Eye (tissue), 1 donor: ENCODE data around the gene QRFP.

Source experiments
- DNase-seq: peaks from one replicate; pipeline ENCODE4 v3.0.0-alpha.2; 2015

QRFP gene

DNA sequence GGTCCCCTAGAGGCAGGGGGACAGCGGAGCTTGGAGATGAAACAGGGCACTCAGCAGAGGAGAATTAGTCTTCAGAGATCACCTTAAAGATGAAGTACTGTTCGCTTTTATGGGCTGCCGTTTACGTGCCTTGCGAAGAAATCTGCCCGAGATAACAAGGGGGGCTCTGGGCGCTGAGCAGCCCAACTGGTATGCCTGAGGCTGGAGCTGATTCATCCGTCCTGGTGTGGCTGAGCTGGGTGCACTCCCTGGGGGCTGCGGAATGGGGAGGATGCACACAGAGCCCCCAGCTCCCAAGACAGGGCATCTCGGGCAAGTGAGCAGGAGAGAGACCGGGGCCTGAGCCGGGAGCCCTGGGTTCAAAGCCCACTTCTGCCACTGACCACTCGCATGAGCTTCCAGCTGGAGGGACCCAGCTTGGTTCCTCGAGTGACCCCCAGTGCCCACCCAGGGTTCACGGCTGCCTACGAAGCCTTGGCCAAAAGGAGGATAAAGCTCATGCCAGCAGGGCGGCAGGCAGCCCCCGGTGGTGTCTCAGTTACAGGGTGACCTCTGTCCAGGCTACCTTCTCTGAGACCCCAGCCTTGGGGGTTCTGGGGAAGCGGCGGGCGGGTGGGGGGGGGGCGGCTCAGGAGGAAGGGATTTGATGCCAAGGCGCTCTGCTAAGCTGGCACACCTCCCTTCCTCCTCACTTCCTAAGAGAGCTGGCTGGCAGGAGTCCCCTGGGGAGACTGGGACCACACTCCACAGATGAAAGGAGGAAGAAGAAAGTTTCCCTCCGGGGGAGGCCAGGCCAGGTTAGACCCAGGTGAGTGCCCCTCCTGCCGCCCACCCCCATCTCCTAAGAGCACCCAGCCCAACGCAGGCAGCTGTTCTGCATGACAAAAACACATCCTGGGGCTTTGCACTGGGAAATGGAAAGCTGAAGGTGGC, 36.8 kb upstream of the QRFP start:
- DNase-seq, result peak; percentile 65

DNA sequence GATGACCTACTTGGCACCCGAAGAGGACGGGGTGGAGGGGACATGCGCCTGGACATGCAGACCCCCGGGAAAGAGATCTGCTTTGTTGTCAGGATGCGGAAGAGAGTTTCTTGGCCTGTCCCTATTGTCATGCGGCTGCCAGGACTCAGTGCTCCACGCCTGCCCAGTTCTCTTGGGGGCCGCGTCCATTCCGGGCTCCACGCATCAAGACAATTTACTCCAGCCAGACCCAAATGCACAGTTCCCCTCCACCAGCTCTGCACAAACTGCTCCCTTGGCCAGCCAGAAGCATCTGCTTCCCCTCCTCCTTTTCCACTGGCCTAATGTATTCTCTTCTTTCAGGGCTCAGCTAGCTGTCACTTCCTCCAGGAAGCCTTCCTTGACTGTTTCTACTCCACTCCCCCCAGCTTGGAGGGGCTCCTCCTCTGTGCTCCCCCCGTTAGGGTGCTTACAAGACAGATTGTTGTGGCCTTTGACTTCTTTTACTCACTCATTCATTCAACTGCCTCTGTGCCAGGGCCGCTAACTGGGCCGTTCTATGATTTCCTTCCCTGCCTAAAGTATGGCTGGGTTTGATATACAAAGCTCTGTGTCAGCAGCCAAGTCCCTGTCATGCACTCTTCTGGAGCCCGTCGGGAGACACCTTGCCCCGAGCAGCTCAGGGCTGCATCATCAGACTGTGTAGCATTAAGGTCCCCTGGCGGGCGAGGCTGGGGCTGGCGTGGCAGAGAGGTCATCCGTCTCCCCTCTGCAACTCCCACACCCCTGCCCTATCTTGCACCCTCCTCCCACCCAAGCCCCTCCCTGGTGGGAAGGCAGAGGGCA, 35.9 kb upstream of the QRFP start:
- no peak for DNase-seq

DNA sequence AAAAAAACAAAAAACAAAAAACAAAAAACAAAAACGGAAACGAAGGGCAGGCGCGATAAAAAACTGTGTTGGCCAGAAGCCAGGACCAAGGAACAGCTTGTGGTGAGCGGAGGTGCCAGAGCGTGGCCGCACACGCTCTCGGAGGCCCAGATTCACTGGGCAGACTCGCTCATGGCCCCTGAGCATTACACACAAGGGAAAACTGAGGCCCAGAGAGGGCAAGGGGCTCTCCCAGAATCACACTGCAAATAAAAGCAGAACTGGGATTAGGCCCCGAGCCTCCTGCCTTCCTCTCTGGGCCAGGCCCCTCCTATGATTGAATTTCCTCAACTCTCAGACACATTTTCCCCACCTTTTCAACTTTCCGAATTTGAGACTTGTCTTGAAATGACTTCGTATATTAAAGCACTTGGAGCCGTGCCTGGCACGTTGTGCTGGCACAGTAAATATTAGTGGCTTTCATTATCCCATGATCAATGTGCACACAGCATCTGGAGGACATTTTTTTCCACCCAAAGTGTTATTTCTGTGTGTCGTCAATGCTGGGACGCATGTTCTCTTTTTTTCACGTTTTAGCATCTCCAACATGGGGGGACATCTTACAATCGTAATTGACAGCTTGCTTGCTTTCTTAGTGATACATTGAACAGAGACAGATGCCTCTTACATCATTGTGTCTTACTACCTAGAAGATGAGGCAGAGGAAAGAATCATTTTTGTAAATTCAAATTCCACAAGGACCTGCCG, 35.1 kb upstream of the QRFP start:
- DNase-seq, result no peak

DNA sequence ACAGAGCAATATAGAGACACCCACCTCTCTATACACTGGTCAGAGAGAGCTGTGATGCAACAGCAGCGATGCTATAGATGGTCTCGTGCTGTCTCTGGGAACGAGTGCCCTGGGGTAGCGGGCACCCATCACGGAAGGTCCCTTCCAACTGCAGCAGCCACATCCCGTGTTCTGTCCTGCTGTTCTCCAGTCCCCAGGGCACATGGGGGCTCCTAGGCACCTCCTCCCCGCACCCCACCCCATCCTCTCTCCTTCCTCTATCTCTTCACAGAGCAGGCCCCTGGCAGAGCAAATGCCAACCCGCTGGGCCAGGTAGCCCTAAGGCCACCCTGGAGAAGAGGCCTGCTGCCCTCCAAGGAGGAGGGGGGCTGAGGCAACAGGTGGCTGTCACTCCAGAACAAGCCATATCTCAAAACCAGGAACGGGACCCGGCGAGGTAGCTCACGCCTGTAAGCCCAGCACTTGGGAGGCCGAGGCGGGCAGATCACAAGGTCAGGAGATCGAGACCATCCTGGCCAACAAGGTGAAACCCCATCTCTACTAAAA, 34.3 kb upstream of the QRFP start:
- no peak for DNase-seq

DNA sequence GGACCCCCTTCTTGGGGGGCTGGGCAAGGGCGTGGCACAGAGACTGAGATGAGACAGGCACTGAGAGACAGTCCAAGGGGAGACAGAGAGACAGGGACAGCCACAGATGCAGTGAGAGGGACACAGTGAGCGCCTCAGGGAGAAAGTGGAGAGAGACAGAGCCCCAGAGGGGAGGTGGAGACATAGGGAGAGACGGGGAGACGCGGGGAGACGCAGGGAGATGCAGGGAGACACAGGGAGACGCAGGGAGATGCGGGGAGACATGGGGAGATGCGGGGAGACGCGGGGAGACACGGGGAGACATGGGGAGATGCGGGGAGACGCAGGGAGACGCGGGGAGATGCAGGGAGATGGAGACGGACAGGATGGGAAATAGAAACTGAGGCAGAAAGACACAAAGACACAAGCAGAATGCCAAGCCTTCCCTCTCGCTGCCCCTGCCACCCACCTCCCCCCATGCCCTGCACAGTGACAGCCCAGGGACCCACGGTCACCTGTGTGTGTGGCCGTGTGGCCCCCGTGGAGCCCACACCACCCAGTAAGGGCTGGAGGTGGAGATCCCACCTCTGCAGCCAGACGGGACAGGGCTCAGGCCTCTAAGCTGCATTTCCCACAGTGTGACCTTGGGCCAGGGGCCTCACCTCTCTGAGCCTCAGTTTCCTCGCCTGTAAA, 33.7 kb upstream of the QRFP start:
- no peak for DNase-seq

DNA sequence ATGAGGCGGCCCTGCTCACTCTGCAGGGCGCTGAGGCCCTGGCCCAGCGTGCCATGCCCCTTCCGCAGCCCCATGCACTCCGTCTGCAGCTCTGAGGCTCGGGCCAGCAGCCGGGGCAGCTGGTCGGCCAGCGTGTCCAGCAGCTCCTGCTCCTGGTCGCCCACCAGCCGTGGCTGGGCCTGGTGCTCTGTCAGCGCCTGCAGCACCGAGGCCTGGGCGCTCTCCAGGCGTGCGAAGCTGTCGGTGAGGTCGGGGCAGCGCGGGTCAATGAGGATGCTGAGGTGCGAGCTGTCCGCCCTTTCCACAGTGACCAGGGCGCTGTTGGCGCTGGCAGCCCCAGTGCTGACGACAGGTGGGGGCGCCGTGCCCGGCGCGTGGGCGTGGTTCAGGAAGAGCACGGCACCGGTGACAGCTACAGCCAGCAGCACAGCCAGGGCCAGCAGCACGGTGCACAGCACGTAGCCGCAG, 33.0 kb upstream of the QRFP start:
- DNase-seq, result no peak

DNA sequence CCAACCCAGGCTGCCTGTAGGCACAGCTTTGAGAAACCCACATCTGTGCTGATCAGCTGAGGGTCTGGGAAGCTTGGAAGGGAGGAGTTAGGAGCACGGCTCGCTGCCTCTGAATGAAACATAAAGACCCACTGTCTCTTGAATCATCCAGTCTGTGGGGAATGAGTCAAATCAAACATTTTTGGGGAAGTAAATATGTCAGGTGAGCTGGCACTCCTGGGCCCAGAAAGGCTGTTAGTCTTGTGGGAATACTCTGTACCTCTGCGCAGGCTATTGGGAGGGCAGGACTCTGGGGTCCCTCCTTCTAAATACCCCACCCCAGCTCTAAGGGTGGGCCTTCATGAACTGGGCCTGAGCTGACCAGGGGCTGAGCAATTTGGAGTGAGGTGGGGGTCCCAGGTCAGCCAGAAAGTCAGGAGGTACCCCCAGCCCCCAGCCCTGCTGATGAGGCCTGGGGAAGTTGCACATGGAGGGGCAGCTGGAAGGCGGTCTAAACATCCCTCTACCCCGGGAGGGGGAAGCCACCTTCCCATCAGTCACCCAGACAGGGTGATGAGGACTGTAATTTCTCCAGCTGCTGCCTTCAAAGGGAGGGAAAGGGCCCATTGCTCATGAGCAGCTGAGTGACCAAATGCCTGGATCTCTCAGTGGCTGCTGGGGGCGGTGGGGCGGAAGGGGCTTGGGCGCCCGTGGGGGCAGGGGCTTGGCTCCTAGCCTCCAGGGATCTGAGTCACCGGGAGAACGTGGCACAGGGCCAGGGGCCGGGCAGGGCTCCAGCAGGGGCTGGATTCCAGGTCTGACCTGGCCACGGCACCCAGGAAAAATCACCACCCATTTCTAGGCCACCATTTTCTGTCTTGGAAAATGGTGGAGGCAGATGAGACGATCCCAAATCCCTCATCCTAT, 31.6 kb upstream of the QRFP start:
- peak; percentile 82 for DNase-seq

DNA sequence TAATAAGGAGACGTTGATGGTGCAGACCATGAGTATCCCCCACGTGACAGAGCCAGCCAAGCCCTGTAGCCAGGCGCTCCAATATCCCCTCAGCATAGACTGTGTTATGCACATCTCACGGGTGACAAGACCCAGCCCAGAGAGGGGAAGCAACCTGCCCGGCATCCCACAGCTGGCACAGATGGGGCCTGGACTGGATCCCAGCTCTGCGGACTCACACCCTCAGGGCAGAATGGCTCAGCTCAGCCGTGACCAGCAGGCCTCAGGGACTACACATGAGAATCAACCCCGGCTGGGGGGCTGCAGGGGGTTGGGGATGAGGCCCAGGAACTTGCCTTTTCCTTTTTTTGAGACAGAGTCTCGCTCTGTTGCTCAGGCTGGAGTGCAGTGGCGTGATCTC, 30.7 kb upstream of the QRFP start:
- no peak for DNase-seq

DNA sequence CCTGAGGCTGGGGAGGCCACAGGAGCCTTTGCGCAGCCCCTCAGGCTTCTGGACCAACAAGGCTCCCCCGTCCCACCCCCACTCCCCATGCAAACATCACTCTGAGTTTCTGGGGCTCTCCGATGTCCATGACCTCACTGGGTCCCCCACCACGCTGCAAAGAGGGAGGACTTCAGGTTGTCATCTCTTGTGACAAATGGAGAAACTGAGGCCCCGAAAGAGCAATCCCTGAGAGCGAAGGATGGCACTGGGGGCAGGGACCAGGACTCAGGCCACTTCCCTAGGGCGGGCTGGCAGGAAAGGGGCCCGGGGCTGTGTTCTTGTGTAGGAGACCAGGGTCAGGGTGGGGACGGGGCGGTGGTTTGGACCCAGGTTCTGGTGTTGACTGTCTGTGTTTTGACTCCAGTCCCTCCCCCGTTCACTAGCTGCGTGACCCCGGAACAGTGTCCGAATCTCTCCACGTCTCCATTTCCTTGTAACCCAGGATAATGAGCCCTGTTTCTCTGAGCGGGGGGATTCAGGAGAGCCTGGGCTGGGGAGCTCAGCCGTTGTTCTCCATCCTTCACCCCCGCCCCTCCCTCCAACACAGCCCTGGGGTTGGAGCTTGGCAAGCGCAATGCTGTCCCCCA, 28.6 kb upstream of the QRFP start:
- DNase-seq, result no peak

DNA sequence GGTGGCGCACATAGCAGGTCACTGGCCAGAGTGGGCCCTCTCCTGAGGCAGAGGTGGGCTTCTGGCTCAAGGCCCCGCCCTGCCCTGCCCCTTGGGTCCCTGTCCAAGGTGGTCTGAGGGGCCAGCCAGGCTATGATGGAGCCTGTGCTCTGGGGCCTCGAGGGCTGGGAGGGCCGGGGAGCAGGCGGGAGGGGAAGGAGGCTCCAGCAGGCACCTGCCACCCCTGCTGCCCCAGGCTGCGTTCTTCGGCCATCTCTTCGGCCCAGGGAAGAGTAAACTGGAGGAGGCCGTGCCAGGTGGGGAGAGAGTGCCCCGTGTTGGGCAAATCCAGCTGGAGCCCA, 27.8 kb upstream of the QRFP start:
- DNase-seq, result no peak

DNA sequence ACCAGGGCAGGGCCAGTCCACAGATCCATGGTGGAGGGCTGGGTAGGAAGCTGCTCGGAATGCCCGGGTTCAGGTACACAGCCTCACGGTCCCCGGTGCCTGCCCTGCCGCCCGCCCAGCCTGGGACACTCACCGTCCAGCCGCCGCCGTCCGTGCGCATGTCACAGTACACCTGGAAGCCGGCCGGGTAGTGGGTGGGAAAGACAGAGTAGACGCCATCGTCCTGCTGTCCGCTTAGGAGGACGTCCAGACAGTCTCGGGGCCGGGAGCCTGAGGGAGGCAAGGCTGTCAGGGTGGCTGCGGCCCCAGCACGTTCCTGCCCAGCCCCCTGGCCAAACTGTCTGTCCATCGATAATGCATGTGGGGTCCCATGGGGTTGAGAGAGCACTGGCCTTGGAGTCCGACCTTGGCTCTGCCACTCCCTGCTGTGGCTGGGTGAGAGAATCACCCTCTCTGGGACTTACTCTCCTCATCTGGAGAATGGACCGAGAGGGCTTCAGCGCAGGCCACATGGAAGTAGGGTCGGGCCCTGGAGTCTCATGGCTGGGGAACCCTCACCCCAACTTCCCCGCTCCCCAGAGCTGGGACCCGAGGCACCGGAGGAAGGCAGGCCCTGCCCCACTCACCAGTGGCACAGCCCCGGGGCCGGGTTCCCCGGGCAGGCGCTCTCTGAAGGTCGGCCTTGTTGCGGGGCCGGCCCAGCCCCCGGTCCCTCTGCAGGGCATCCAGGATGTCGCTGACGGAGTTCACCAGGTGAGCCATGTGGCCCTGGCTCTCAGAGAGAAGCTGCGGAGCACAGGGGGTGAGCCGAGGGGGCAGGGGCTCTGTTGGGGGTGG, 27.2 kb upstream of the QRFP start:
- no peak for DNase-seq

DNA sequence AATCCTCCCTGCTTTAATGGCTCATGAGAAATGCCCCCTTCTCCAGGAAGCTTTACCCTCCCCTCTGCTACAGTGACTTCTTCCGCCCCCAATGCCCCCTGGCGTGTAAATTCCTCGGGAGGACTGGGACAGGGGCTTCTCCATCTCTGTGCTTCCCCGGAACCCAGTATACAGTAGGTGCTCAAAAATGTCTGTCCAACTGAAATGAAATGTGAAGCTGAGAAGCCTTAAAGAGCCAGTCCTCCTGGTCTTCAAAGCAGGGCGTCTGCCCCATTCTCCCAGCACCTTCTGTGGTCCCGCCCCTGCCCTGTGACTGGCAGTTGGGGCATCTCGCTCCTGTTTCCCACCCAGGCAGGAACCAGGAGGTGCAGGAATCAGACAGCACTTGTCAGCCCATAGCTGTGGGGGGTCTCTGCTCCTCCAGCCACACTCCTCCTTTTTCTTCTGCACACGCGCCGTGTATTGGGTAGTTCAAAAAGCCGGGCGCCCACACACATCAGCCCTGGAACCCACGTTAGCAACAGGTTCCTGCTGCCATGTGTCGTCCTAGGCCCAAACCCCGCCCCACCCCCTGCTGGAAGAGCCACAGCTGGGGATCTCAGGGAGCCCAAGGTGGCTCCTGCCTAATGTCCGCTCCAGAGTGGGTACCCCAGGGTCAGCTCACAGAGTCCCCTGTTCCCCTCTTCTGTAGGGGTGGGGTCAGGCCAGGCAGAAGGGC, 26.4 kb upstream of the QRFP start:
- DNase-seq, result no peak

DNA sequence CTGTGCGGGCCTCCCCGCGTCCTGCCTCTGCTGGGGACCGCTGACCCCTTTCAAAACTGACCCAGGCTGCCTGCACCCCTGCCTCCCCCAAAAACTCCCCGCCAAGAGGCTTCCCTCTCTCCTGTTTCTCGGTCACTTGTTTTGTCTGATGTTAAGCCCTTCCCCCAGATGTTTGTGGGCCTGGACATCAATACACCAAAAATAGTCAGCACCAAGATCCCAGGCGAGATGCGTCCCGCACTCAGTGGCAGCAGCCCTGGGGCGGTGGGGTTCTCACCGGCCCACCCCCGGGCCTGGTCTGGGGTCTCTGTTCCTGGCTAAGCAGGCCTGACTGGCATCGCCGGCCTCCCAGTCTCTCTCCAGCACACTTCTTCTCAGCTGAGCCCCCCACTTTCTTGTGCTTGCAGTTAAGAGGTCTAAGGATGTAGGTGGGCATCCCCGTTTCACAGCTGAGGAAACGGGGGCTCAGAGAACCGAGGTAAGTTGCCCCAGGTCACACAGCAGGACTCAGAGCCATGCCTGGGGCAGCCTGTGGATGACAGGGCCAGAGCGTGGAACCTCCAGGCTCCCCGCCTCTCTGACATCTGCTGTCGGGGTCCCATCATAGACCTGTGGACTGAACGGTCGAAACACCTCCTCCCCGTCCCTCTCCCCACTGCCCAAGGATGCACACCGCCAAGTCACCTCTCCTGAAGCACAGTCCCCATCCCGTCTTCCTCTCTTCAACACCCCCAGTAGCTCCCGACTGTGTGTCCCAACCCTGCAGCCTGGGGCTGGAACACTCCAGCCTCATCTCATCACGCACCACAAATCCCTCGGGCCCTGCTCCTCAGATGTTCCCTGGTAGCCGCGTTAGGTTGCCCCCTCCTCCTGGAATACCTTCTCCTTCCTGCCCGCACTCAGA, 25.6 kb upstream of the QRFP start:
- DNase-seq, result peak; percentile 52

DNA sequence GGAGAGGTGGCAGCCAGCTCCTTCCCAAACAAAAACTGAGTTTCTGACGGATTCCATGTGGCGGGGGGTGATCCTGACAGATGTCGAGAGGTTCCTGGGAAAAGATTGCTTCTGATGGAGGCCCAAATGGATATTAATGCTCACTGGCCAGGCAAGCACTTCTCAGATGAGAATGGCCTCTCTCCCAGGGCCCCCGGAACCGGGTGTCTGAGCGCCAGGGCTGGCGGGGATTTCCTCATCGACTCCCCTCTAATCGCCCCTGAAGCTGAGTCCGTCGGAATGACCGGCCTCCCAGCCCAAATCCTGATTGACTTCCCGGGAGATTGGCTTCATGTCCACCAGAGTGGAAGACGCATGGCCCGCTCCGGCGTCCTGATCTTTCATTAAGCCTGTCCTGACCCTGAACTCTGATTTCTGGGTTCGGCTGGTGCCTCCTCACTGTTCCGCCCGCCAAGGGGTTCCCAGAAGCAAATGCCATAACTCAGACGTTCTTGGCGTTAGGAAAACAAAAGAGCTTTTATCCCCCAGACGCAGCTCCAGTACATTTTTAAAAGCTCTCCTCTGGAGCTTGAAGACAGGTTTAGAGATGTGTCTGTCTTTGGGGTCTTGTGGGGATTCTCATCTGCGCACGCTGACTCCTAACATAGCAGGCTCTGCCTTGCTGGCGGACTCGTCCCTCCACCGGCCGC, 24.8 kb upstream of the QRFP start:
- DNase-seq, result peak; percentile 81

DNA sequence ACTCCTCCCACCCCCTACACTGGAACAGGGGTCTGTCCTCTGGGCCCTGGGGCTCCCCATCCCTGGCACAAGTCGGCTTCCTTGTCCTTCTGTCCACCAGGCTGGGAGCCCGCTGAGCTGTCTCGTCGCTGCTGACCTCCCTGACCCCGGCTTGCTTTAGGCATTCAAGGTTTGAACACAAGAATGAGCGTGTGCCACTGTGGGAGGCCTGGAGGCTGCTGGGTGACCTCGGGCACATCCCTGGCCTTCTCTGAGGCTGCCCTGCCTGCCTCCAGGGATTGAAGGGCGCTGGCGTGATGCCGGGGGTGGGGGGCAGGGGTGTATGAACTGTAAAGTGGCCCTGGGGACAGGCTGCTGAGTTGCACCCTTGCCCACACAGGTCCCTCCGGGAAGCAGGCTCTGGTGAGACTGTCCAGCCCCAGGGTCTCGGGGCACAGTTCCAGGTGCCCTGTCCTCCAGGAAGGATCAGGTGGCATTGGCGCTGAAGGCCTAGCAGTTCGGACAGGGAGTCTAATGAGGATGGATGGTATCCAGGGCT, 24.2 kb upstream of the QRFP start:
- no peak for DNase-seq

DNA sequence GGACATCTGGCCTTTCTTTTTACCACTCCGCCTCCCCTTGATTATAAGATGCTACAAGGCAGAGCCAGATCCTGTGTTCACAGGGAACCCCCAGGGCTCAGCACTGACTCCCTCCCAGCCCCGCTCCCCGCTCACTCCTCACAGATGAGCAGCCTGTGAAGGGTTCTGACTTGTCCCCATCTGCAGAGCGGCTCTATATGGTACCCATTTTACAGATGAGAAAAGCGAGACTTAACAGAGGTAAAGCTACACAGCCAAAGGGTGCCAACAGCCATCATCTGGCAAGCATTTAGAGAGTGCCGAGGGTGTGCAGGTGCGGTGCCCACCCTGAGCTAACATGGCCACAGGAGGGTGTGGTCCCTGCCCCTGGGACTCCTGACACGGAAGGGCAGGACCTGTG, 23.6 kb upstream of the QRFP start:
- DNase-seq, result no peak

DNA sequence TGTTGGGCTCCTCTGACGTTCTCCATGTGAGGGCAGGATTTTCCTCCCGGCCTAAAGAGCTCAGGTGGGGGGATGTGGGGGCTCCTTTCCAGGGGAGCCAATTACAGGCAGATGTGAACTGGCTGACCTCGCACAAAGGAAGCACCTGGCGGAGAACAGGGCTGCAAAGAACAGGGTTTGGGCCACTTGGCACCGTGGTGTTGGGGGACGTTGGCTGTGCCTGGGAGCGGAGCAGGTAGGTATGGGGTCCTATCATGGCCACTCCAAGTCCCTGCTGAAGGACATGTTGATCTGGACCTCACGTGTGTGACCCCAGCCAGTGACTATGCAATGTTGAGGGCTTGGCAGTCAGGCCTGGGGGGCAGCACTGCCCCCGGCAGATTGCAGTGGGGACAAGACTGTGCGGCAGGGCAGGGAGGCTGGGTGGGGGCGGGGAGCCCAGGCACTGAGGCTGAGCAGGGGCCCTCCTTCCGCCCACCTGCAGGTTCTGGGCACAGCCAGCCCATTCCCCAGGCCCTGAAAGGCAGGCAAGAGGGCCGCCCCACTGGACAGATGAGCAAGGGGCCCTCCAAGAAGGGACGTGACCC, 23.0 kb upstream of the QRFP start:
- no peak for DNase-seq
